HepG2 (cell line): Measurements from ENCODE around the gene LMNA. TPM values are rescaled to one million over a fixed set of nuclear protein-coding genes. Genes with fewer than 3 reads are reported as not detected.
A peak's percentile ranks its signal among the peaks of the same experiment; 100 is the strongest.

ENCODE experiments used
- AHDC1 ChIP-seq: sonication (generic); formaldehyde crosslinking; IDR thresholded peaks from 2 replicates; pipeline ENCODE4 v1.5.1; 2020; ENCODE audit warnings: mild to moderate bottlenecking, missing genetic modification reagents, borderline replicate concordance
- ATF5 ChIP-seq: sonication (generic); formaldehyde crosslinking; IDR thresholded peaks from 2 replicates; pipeline ENCODE4 v1.4.0; 2020; ENCODE audit warnings: mild to moderate bottlenecking, low read depth, missing genetic modification reagents
- ATM ChIP-seq: fragments of 450-650 bp; IDR thresholded peaks from 2 replicates; pipeline ENCODE4 v1.7.1; 2017; ENCODE audit warnings: mild to moderate bottlenecking, borderline replicate concordance
- KAT7 ChIP-seq: IDR thresholded peaks from 2 replicates; pipeline ENCODE4 v1.6.1; 2018; ENCODE audit warnings: borderline replicate concordance, missing compliant biosample characterization
- MAFG ChIP-seq: sonication (generic); formaldehyde crosslinking; IDR thresholded peaks from 2 replicates; pipeline ENCODE4 v1.5.1; 2020; ENCODE audit warnings: mild to moderate bottlenecking, missing genetic modification reagents
- MYPOP ChIP-seq: sonication (generic); formaldehyde crosslinking; IDR thresholded peaks from 2 replicates; pipeline ENCODE4 v1.8.1; 2023; ENCODE audit warnings: mild to moderate bottlenecking, moderate library complexity, missing genetic modification reagents
- NPAS2 ChIP-seq: sonication (generic); formaldehyde crosslinking; IDR thresholded peaks from 2 replicates; pipeline ENCODE4 v1.8.0; 2022; ENCODE audit warnings: mild to moderate bottlenecking, missing genetic modification reagents, borderline replicate concordance
- NR2C2 ChIP-seq: sonication (generic); formaldehyde crosslinking; IDR thresholded peaks from 2 replicates; pipeline ENCODE4 v1.4.0; 2020; ENCODE audit warnings: missing genetic modification reagents, mild to moderate bottlenecking, moderate library complexity, borderline replicate concordance
- NR2F2 ChIP-seq: IDR thresholded peaks from 2 replicates; pipeline ENCODE4 v1.6.1; 2012; ENCODE audit warnings: low read depth, inconsistent platforms, borderline replicate concordance
- REXO4 ChIP-seq: sonication (generic); formaldehyde crosslinking; IDR thresholded peaks from 2 replicates; pipeline ENCODE4 v1.8.0; 2022; ENCODE audit warnings: missing genetic modification reagents, mild to moderate bottlenecking, borderline replicate concordance
- TEF ChIP-seq: sonication (generic); formaldehyde crosslinking; IDR thresholded peaks from 2 replicates; pipeline ENCODE4 v1.5.0; 2020; ENCODE audit warnings: missing genetic modification reagents
- TGIF2 ChIP-seq: IDR thresholded peaks from 2 replicates; pipeline ENCODE4 v1.6.1; 2016; ENCODE audit warnings: control low read depth, missing compliant biosample characterization
- TRIM24 ChIP-seq: sonication (generic); formaldehyde crosslinking; IDR thresholded peaks from 2 replicates; pipeline ENCODE4 v1.8.0; 2022; ENCODE audit warnings: mild to moderate bottlenecking, missing genetic modification reagents
- ZNF138 ChIP-seq: sonication (generic); formaldehyde crosslinking; IDR thresholded peaks from 2 replicates; pipeline ENCODE4 v1.5.0; 2020; ENCODE audit warnings: mild to moderate bottlenecking, low read depth, missing genetic modification reagents
- ZNF160 ChIP-seq: sonication (generic); formaldehyde crosslinking; IDR thresholded peaks from 2 replicates; pipeline ENCODE4 v1.8.0; 2022; ENCODE audit warnings: mild to moderate bottlenecking, inconsistent platforms, missing genetic modification reagents
- ZNF329 ChIP-seq: sonication (generic); formaldehyde crosslinking; IDR thresholded peaks from 2 replicates; pipeline ENCODE4 v1.9.0; 2021; ENCODE audit warnings: low read depth, mild to moderate bottlenecking, missing genetic modification reagents
- ZNF382 ChIP-seq: sonication (generic); formaldehyde crosslinking; IDR thresholded peaks from 2 replicates; pipeline ENCODE4 v1.5.0; 2020; ENCODE audit warnings: missing genetic modification reagents, mild to moderate bottlenecking, borderline replicate concordance
- ZNF510 ChIP-seq: sonication (generic); formaldehyde crosslinking; IDR thresholded peaks from 2 replicates; pipeline ENCODE4 v1.4.0; 2020; ENCODE audit warnings: low read depth, mild to moderate bottlenecking, missing genetic modification reagents
- ZNF619 ChIP-seq: sonication (generic); formaldehyde crosslinking; IDR thresholded peaks from 2 replicates; pipeline ENCODE4 v1.4.0; 2020; ENCODE audit warnings: mild to moderate bottlenecking, missing genetic modification reagents
- ZNF816 ChIP-seq: sonication (generic); formaldehyde crosslinking; IDR thresholded peaks from 2 replicates; pipeline ENCODE4 v1.8.0; 2022; ENCODE audit warnings: missing genetic modification reagents, mild to moderate bottlenecking, borderline replicate concordance
- ZSCAN20 ChIP-seq: sonication (generic); formaldehyde crosslinking; IDR thresholded peaks from 2 replicates; pipeline ENCODE4 v1.4.0; 2020; ENCODE audit warnings: missing genetic modification reagents, mild to moderate bottlenecking, borderline replicate concordance
- ZZZ3 ChIP-seq: sonication (generic); formaldehyde crosslinking; IDR thresholded peaks from 2 replicates; pipeline ENCODE4 v1.4.0; 2020; ENCODE audit warnings: missing genetic modification reagents, mild to moderate bottlenecking, borderline replicate concordance
- polyA plus RNA-seq, 8 experiments: library from polyadenylated mRNA; depleted of rRNA in 3 of 8; stranded (reverse) in 7 of 8; unstranded in 1 of 8; fragments of >200 nt; fragmentation: Illumina TruSeq in 4 of 8; extraction: Trizol in 4 of 8; gene quantifications; 2 replicates each; pipeline versions ENCODE4 v1.2.1 to v1.2.3, GENCODE V29; 2011 to 2016; ENCODE audit warnings: low read depth in 4 of 8, missing spikeins in 1 of 8, mixed read lengths in 1 of 8; ENCODE audit not compliant: insufficient read depth in 1 of 8
- total RNA-seq, 5 experiments: library from RNA; depleted of rRNA; stranded (reverse); fragments of >200 nt; fragmentation: Illumina TruSeq; extraction: Trizol; gene quantifications; 2 replicates each; pipeline ENCODE4 v1.2.3, GENCODE V29; 2016; ENCODE audit warnings: low read depth in 1 of 5

LMNA gene
- total and polyA plus RNA-seq, 2 of the 13 experiments (the other 11 are each of a cell fraction or from before 2014, with no cell fraction given) = 107 to 225 TPM

GRCh38 chr1:156096640-156097391 lies 17.7 kb upstream of the LMNA start (continued):
- TF ChIP-seq TEF (CRISPR knock-in tag) (no peak), TGIF2 (CRISPR knock-in tag) (no peak), ZSCAN20 (no peak), ZNF510 (peak; percentile 50; the same call in 1 of the 2 replicates), ZNF619 (CRISPR knock-in tag) (0 out of 2 replicates have a peak, but pooled peaks have one; percentile 62), ZNF816 (CRISPR knock-in tag) (no peak), NR2F2 (no peak), KAT7 (CRISPR knock-in tag) (peak; percentile 55; the same call in 1 of the 2 replicates), ATM (no peak), ZNF382 (CRISPR knock-in tag) (no peak), MAFG (no peak), AHDC1 (CRISPR knock-in tag) (no peak), NR2C2 (CRISPR knock-in tag) (0 out of 2 replicates have a peak, but pooled peaks have one; percentile 34), ATF5 (CRISPR knock-in tag) (no peak), TRIM24 (no peak), ZNF160 (CRISPR knock-in tag) (no peak), NPAS2 (CRISPR knock-in tag) (no peak), ZNF329 (CRISPR knock-in tag) (no peak), REXO4 (CRISPR knock-in tag) (no peak), MYPOP (CRISPR knock-in tag) (0 out of 2 replicates have a peak, but pooled peaks have one; percentile 30), ZNF138 (no peak), ZZZ3 (CRISPR knock-in tag) (no peak)
